ENCODE results near the gene SLC22A14. TPM values are rescaled to one million over a fixed set of nuclear protein-coding genes. Genes with fewer than 3 reads are reported as not detected.

The SLC22A14 gene, protein sequence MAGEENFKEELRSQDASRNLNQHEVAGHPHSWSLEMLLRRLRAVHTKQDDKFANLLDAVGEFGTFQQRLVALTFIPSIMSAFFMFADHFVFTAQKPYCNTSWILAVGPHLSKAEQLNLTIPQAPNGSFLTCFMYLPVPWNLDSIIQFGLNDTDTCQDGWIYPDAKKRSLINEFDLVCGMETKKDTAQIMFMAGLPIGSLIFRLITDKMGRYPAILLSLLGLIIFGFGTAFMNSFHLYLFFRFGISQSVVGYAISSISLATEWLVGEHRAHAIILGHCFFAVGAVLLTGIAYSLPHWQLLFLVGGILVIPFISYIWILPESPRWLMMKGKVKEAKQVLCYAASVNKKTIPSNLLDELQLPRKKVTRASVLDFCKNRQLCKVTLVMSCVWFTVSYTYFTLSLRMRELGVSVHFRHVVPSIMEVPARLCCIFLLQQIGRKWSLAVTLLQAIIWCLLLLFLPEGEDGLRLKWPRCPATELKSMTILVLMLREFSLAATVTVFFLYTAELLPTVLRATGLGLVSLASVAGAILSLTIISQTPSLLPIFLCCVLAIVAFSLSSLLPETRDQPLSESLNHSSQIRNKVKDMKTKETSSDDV
- total RNA-seq (2014; rRNA removed; shearing (Covaris generic)) = 0.29 TPM in 1 of 2 replicates, not detected in the other

DNA sequence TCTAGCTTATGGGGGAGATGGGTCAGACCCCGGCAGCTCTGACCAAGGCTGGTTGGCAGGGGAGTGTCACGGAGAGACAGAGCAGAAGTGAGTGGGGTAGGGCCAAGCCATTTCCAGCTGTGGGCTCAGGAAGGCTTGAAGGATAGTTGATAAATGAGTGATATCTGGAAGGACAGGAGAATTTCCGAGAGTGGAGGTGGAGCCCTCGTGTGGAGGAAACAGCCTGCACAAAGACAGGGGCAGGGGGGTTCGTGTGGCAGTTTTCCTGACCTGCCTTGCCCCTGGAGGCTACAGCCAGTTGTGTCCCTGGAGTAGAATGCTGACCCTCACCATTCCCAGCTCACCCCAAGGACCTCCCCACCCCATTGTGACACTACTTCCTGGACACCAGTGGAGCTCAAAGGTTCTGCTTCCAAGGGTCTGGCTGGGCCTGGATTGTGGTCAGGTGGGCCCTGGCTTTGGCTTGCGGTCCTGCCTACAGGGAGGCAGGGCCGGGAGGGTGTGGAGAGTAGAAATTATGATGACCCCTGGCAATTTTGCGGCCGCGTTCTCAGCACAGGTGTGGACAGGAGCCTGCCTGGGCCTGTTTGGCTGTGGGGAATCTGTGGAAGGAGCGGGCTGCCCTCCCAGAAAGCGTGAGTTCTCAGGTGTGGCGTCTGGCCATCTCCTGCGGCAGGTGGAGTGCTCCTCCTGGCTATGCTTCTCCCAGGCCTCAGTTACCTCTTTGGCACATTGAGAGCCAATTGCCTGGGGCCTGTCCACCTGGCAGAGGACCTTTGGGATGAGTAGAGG, at the start of gene SLC22A14:
Gene SLC22A14, plus strand, starts transcription at position 400 of the 792 bp plus-strand sequence. CDS start 23,733 bp downstream, outside the sequence.

DNA sequence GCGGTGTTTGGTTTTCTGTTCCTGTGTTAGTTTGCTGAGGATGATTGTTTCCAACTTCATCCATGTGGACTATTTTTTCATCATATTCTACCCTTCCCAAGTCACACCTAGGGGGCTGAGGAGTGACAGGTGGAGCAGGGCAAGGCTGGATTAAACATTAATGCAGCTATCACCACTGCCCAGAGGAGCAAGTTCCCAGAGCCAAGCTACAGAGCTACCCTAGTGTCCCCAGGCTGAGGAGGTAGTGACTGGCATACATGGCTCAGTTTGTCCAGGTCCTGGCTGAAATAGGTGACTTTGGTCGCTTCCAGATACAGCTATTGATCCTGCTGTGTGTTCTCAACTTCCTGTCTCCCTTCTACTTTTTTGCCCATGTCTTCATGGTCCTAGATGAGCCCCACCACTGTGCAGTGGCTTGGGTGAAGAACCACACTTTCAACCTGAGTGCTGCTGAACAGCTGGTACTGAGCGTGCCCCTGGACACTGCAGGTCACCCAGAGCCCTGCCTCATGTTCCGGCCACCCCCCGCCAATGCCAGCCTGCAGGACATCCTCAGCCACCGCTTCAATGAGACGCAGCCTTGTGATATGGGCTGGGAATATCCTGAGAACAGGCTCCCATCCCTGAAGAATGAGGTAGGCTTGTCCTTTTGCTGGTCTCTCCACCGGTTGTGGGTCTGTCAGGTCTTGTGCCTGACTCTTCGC, 16.3 kb upstream of the SLC22A14 start, which contains the start of gene SLC22A13:
Gene SLC22A13, plus strand, starts transcription at position 209 of the 704 bp plus-strand sequence. Its CDS starts 49 bp downstream, at position 258.

DNA sequence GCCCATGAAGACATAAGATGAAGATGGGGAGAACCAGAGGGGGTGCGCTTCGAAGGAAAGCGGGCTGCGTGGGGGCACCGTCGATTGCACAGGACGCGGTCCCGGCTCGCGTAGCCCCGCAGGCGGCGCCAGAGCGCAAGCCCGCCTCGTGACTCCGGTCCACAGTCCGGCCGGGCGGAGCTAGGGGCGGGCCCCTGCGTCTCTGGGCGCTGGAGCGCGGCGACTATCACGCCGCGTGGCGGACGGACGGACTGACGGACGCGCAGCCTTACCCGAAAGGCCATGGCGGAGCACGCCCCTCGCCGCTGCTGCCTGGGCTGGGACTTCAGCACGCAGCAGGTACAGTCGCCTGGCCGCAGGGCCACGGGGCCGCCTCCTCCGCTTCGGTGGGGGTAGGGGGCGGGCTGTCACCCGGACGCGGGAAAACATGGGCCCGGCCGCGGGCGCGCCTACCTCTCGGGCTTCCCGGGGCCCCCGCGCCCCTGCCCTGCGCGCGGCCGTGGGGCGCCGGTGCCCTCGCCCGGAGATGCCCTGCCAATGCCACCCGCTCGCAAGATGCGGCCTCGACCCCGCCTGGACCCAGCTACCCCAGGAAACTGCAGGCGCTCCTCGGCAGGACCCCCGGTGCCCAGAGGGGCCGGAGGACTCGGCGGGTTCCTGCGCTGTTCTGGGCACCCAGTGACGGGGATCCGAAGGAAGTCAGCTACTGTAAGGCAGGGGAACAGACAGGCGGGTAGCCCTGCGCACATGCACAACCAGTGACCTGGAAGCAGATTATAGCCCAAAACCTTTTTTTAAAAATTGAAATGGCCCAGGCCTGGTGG, 64.7 kb downstream of the SLC22A14 start, which contains the start of gene XYLB:
Gene XYLB, plus strand, starts transcription at position 199 of the 824 bp plus-strand sequence. Its CDS starts 84 bp downstream, at position 283.

Small RNA genes lying within 50 kb of the gene (small RNA-seq; reads per million reads assigned to genes)
- gene RNU6-235P = not detected

Other genes with a start within 250 kb of the SLC22A14 start
- gene DLEC1, start 243.1 kb upstream of the SLC22A14 start, total RNA-seq (2014; rRNA removed; shearing (Covaris generic)) = 0.11 TPM in 1 of 2 replicates, not detected in the other
- 17.7 and 26.8 TPM in 2 replicates for gene ACAA1, start 145.2 kb upstream of the SLC22A14 start, total RNA-seq (2014; rRNA removed; shearing (Covaris generic))
- 3.3 and 5.5 TPM in 2 replicates for gene MYD88, start 143.6 kb upstream of the SLC22A14 start, total RNA-seq (2014; rRNA removed; shearing (Covaris generic))
- 39.6 and 40.4 TPM in 2 replicates for gene OXSR1, start 116.8 kb upstream of the SLC22A14 start, total RNA-seq (2014; rRNA removed; shearing (Covaris generic))
- gene SLC22A13, start 16.5 kb upstream of the SLC22A14 start, total RNA-seq (2014; rRNA removed; shearing (Covaris generic)) = 0.26 and 0.29 TPM in 2 replicates
- 14.2 and 18.5 TPM in 2 replicates for gene XYLB, start 64.5 kb downstream of the SLC22A14 start, total RNA-seq (2014; rRNA removed; shearing (Covaris generic))
- 7.0 and 7.1 TPM in 2 replicates for gene ACVR2B, start 171.6 kb downstream of the SLC22A14 start, total RNA-seq (2014; rRNA removed; shearing (Covaris generic))
- 11.9 and 16.1 TPM in 2 replicates for gene EXOG, start 214.0 kb downstream of the SLC22A14 start, total RNA-seq (2014; rRNA removed; shearing (Covaris generic))

Data from A375 (cell line).